NCI-H748 (cell line): ENCODE results near the gene MCM5.
A peak's percentile ranks its signal among the peaks of the same experiment; 100 is the strongest.

Experiments used
- DNase-seq: peaks from one replicate; lab custom pipeline; 2025; ENCODE audit not compliant: unreplicated experiment; lab: John Stamatoyannopoulos, UW

MCM5 gene

DNA sequence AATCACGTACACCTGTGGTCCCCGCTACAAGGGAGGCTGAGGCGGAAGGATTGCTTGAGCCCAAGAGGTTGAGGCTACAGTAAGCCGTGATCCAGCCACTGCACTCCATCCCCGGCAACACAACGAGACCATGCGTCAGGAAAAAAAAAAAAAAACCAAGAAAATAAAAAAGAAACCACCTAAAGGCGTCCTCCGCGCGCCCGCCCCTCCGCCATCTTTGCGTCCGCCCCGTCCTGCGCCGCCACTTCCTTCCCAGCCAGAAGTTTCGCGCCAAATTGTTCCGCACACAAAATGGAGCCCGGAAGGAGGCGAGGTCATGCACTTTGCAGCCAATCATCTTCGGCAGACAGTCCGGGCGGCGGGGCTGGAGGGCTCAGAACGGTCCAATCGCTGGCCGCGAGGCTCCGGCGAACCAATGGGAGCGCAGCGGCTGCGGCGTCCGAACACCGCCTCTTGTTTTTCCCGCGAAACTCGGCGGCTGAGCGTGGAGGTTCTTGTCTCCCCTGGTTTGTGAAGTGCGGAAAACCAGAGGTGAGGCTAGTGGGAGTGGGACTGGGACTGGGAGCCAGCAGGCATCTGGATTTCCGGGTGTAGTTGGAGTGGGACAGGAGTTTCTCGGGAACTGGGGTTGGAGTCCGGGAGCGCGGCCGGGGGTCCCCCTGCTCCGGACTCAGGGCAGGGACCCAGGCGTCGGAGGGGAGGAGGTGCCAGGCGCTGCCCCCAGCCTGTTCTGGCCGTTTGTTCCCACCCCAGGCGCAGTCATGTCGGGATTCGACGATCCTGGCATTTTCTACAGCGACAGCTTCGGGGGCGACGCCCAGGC, at the start of gene MCM5:
Gene MCM5 (plus strand): TSS at position 463 of the 823 bp plus-strand sequence. CDS start 299 bp downstream, at position 762.
- peak; percentile 96 for DNase-seq

DNA sequence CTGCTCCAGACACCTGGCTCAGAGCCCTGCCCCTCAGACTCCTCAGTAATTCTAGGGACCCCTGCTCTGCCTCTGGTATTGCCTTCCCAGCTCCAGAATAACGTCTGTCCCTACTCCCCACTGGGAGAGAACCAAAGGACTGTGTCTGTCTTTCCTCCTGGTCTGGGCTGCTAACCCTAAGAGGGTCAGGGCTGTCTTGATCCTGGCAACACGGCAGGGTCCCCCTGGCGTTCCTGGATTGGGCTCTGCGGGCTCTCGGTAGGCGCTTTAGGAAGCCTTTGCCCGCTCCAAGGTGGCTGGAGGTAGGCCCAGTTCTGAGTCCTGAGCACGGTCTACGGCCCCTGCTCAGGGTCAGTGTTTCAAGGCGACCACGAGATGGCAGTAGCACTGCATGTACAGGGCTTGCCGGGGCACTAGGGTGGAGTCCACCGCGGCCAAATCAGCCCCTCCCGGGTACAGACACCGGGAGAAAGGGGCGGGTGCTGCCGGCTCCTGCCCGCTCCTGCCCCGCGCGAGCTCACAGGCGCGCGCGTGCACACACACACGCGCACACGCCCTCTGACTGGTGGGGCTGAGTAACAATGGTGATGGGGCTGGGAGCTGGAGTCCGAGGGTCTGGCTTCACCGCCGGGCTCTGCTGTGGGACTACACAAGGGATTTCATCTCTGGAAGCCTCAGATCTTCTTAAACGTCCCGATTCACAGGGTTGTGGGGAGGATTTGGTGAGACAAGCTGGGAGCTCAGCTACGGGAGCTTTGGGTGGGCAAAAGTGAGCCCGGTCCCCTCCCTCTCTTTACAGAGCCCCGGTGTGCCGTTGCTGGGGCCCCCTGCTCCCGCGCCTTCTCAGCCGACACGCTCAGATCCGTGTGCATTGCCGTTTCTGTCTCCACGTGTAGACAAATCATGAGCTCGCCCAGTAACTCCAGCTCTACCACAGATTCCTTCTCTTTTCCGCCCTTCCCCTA, 49.1 kb upstream of the MCM5 start:
- peak; percentile 84 for DNase-seq

DNA sequence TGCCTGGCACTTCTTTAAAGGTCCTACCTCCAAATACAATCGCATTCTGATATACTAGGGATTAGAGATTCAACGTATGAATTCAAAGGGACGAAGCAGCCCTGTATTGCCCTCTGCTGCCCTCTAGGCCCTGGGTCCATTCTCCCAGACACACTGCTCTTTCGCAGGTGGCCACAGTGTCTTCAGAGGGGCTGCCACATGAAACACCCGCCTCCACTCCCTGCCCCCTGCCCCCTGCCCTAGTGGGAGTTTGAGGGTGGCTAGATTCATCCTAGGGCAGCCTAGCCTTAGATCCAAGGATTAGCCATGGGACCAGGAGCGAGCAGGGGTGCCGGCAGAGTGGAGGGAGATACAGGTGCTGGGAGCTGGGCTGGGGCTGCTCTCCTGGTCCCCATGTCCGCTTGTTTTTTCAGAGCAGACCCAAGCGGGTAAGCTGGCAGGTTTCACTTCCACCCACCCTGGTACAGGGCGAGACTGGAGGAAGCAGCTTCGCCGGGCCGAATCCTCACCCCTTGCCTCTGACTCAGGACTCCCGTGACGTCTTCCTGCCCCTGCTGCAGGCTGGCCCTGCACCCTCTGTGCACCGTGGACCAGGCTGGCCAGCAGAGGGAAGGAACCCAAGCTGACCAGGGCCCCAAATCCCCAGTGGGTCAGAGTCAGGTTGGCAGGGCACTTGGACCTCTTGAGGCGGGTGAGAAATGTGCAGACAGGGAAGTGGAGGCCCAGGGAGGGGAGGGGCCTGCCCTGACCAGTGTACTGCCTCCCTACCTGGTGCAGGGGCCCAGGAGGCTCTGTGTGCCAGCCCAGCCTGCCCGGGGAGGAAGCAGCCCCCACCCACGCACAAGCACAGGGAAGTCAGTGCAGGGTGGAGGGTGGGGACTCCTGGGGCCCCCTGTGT, 47.5 kb upstream of the MCM5 start:
- no peak for DNase-seq

- DNase-seq, result no peak
Measured at GRCh38 chr22:35353318-35353717, 46.6 kb upstream of the MCM5 start.

- DNase-seq, result no peak
Measured at GRCh38 chr22:35354068-35354467, 45.9 kb upstream of the MCM5 start.

GRCh38 chr22:35357883-35358621, 41.9 kb upstream of the MCM5 start:
- no peak for DNase-seq

DNA sequence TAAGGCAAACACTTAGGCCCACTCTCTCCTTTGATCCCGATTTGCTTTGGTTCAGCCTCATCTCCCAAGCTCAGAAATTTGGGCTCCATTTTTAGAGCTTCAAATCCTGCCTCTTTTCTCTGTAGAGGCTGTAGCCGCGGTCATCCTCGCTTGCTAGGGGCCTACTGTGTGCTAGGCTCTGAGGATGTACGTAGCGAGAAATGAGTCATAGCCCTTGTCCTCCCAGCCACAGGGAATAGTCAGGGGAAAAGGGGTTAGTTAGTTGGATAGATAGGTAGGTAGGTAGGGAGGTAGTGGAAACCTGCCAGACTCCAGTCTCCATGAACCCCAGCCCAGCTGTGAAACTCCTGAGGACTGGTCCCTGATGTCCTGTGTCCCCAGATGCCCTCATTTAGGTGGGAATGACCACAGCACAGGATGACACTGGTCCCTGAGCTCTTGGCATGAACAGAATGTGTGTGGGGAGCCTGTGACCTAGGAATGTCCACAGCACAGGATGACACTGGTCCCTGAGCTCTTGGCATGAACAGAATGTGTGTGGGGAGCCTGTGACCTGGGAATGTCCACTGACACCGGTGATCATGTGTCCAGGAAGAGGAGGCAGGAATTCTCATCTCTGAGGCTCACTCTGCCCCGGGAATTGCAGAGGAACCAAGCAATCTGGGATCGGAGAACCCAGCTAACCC, 40.4 kb upstream of the MCM5 start:
- DNase-seq, result no peak

GRCh38 chr22:35361001-35361558, 38.9 kb upstream of the MCM5 start:
- no peak for DNase-seq

DNA sequence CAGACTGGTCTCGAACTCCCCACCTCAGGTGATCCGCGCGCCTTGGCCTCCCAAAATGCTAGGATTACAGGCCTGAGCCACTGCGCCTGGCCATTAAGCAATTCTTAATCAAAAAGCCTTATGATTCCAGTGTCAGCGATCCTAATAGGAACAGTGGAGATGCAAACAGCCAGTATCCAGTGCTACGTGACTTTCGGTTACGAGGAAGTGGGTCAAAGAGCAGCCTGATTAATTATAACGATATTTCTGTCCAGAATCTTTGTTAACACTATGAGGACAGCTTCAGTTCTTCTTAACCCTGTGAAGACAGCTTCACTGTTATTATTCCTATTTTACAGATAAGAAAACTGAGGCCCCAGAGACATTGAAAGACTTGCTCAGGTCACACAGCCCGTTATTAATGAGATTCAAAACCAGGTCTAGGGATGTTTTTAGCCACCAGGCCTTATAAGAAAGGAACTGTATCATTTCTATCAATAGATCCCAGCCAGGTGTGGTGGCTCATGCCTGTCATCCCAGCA, 36.3 kb upstream of the MCM5 start:
- DNase-seq, result no peak

DNA sequence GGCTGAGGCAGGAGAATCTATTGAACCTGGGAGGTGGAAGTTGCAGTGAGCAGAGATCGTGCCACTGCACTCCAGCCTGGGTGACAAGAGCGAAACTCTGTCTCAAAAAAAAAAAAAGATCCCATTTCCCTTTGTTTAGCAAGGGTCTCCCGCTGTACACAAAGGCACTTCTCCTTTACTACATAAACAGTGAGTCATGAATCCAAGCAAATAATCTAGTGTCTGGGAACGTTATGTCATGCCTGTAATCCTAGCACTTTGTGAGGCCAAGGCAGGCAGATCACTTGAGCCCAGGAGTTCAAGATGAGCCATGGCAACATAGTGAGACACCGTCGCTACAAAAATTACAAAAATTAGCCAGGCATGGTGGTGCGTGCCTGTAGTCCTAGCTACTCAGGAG, 35.7 kb upstream of the MCM5 start:
- DNase-seq, result peak; percentile 14

DNA sequence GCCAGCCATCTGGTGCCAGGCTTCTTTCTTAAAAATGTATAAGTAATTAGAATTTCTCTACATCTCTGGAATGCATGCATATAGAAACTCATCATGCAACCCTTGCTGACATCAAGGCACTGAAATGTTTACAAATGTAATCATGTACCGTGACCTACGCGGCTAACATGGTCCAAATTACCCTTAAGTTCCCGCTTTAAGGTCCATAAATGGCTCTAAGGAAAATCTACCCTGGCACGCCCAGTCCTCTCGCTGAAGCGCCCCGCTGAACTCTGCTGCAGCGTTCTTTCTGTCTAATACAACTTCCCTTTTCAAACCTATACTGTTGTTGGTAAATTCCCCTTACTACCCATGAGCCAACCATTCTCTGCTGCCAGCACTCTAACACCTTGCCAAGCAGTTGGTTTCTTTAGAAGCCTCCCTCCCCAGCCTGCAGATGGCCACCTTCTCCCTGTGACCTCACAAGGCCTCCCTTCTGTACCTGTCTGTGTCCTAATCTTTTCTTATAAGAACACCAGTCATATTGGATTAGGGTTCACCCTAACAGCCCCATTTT, 32.5 kb upstream of the MCM5 start:
- no peak for DNase-seq

DNA sequence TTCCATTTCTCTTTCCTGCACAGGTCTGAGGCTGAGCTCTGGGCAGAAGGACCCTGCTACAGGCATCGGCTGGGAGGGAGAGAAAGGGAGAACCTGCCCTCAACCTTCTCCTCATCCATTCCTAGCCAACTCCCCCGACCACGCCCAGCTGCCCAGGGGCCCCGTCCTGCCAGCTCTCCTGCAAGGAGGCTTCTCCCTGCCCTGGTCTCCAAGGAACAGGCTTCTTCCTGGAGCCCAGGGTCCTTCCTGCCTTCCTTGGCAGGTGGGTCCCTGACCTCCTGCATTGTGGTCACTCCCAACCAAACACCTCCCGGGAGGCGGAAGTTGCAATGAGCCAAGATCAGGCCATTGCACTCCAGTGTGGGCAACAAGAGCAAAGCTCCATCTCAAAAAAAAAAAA, 31.6 kb upstream of the MCM5 start:
- no peak for DNase-seq

GRCh38 chr22:35369996-35370395, 29.9 kb upstream of the MCM5 start:
- DNase-seq, result no peak

DNA sequence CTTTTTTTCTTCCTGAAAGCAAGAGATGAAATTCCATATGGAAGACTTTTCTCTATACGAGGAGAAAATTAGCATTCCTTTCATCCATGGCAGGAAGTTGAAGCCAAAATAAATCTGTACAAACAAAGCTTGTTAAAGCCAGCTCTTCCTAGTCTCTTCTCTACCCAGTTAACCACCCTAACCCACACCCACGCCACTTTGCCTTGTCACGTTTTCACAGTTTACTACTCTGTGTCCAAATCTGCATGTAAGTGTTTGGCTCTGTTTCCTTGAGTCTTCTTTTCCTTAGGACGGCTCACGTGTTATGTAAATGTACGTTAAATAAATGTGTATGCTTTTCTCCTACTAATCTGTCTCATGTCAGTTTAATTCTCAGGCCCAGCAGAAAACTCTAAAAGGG, 26.2 kb upstream of the MCM5 start:
- DNase-seq, result no peak

DNA sequence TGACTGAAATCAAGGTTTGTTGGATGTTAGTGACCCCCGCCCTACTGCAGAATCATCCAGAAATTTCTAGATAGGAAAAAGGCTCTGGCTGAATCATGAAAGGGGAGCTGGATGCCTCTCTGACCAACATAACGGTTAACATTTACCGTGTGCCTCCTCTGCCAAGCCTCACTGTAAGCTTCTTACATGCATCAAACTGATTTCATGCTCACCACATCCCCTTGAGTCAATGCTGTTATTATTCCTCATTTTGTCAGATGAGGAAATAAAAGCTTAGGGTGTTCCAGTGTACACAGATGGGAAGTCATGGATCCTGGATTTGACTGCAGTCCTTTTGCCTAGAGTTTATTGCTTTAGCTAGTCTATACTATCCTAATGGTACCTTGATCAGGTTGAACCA, 24.9 kb upstream of the MCM5 start:
- no peak for DNase-seq

DNA sequence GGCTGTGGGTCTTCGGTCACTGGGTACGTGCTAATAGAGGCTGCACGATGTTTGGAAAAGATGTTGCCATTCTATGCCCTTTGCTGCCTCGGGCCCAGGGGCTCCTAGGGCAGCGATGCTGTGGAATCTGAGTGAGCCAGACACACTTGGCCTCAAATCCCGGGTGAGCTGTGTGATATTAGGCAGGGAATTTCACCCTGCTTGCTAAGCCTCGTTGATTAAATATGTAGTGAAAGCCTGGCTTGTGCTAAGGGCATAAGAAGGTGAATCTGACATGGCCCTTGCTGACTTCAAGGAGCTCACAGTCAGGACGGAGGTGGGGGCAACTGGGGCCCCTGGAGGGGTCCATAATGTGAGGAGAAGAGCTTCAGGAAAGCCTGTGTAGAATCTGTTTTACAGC, 24.4 kb upstream of the MCM5 start:
- DNase-seq, result no peak

DNA sequence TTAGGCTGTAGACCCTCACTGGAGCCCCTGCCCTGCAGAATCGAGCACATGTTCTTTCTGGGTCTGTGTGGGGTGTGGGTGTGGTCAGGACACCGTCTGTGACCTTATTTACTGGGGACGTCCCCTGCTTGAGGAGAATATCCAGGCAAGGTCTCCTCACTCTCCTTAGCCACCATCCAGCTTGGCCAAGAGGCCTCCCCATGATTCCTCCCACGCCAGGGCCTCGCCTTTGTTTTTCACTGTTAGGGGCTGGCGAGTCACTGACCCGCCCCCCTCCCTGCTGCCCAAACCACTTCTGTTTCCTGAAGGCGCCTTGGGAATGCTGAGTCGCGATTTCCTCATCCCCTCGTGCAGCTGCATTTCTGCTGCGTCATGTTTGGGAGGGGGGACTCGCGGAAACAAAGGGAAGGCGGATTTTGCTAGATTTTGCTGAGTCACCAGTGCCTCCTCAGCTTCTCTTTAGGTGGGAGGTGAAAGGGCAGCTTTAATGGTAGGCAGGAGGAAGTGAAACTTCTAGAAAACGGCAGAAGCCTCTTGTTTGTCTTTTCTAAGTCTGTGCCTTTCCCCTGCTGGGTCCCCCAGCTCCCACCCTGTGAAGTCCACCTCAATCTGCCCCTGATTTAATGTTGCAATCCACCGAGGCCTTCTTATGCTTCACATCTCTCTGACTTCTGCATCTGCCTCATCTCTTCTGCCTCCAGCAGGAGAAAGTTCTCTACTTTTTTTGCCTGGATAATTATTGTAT, 23.0 kb upstream of the MCM5 start:
- peak; percentile 77 for DNase-seq

DNA sequence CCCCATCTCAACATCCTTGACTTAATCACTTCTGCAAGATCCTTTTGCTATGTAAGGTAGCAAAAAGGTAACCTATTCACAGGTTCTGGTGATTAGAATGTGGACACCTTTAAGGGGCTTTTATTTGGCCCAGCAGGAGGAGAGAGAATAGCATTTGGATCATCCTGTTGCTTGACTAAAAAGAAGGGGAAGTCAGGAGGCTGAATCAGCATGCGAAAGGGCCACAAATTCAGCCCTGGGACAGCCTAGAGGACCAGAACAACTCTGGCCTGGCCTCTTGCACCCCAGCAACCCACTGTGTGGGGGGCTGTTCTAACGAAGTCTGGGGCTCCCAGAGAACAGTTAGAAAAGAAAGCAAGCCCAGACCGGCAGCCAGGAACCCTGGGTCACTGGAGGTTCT, 22.2 kb upstream of the MCM5 start:
- DNase-seq, result no peak
